K562 (cell line): ENCODE data around the gene DNASE1L1. TPM values are rescaled to one million over a fixed set of nuclear protein-coding genes. Genes with fewer than 3 reads are reported as not detected.

Experiments used
- BRD9 ChIP-seq: fragments of 450-650 bp; IDR thresholded peaks from 2 replicates; pipeline ENCODE4 v1.6.1; 2018; ENCODE audit warnings: low read depth; ENCODE audit not compliant: partially characterized antibody
- CBX3 ChIP-seq, 2 experiments: IDR thresholded peaks; 1 replicate in 1 of 2; 2 replicates in 1 of 2; pipeline ENCODE4 v1.6.1; 2012; ENCODE audit warnings: inconsistent platforms in 2 of 2, low read length in 2 of 2, borderline replicate concordance in 1 of 2, control low read depth in 1 of 2
- CREBBP ChIP-seq: IDR thresholded peaks from one replicate; pipeline ENCODE4 v1.6.1; 2012; ENCODE audit warnings: low read depth, mild to moderate bottlenecking, control low read depth, inconsistent platforms, low read length
- MAFF ChIP-seq: IDR thresholded peaks from 2 replicates; pipeline ENCODE4 v1.6.1; 2012; ENCODE audit warnings: low read length, improper control_type of control experiment
- NCOA6 ChIP-seq: fragments of 450-650 bp; IDR thresholded peaks from 2 replicates; pipeline ENCODE4 v1.6.1; 2017; ENCODE audit warnings: mild to moderate bottlenecking
- PYGO2 ChIP-seq: fragments of 450-650 bp; IDR thresholded peaks from 2 replicates; pipeline ENCODE4 v1.6.1; 2016; ENCODE audit warnings: mild to moderate bottlenecking, missing genetic modification characterization, moderate library complexity, missing compliant biosample characterization
- SRSF3 ChIP-seq: fragments of 200-400 bp; formaldehyde crosslinking; IDR thresholded peaks from 2 replicates; pipeline ENCODE4 v1.6.1; 2016; ENCODE audit warnings: mild to moderate bottlenecking, low read length, moderate library complexity; ENCODE audit not compliant: insufficient read depth
- ZBTB1 ChIP-seq: sonication (generic); formaldehyde crosslinking; IDR thresholded peaks from 2 replicates; pipeline ENCODE4 v1.8.1; 2023; ENCODE audit warnings: missing genetic modification reagents, low read depth, mild to moderate bottlenecking, borderline replicate concordance
- ZNF140 ChIP-seq: fragments of 250-450 bp; sonication (Bioruptor Pico); IDR thresholded peaks from 2 replicates; pipeline ENCODE4 v1.8.0; 2021; ENCODE audit warnings: moderate library complexity, mild to moderate bottlenecking, inconsistent platforms
- ZNF174 ChIP-seq: fragments of 250-450 bp; sonication (Bioruptor Pico); IDR thresholded peaks from 2 replicates; pipeline ENCODE4 v1.4.0; 2020; ENCODE audit warnings: mild to moderate bottlenecking
- ZNF212 ChIP-seq: fragments of 450-650 bp; formaldehyde crosslinking; IDR thresholded peaks from 2 replicates; pipeline ENCODE4 v1.4.0; 2020; ENCODE audit warnings: mild to moderate bottlenecking
- ZNF217 ChIP-seq: sonication (generic); formaldehyde crosslinking; IDR thresholded peaks from 2 replicates; pipeline ENCODE4 v1.8.0; 2022; ENCODE audit warnings: mild to moderate bottlenecking, missing genetic modification reagents
- ZSCAN29 ChIP-seq: fragments of 450-650 bp; IDR thresholded peaks from 2 replicates; pipeline ENCODE4 v1.6.1; 2017
- polyA plus RNA-seq, 8 experiments: library from polyadenylated mRNA; depleted of rRNA in 4 of 8; stranded (reverse) in 5 of 8; unstranded in 3 of 8; fragments of >200 nt; fragmentation: Nextera tagmentation in 2 of 8; fragmentation: Illumina TruSeq in 1 of 8; extraction: Ambion mirVana in 2 of 8; extraction: Trizol in 1 of 8; gene quantifications; 2 replicates each; pipeline versions ENCODE4 v1.2.1 to v1.2.3, GENCODE V29; 2011 to 2014; ENCODE audit warnings: inconsistent platforms in 1 of 8, missing spikeins in 1 of 8
- total RNA-seq, 7 experiments: library from RNA; depleted of rRNA in 6 of 7; stranded (reverse); fragments of >200 nt in 6 of 7; fragmentation: Illumina TruSeq in 2 of 7; extraction: Trizol in 2 of 7; gene quantifications; 2 replicates each; pipeline versions ENCODE4 v1.2.1 to v1.2.3, GENCODE V29; 2011 to 2021; ENCODE audit warnings: low replicate concordance in 1 of 7
- TF ChIP-seq, protein P1 (sequence below): fragments of 200-600 bp; sonication (generic); IDR thresholded peaks from one replicate; pipeline ENCODE4 v1.6.1; 2012; ENCODE audit warnings: mild to moderate bottlenecking, low read depth, low read length, inconsistent platforms
- TF ChIP-seq, protein P2 (sequence below), 2 experiments: fragments of 450-650 bp in 1 of 2; sonication (generic) in 1 of 2; formaldehyde crosslinking in 1 of 2; IDR thresholded peaks in 1 of 2; conservative IDR thresholded peaks in 1 of 2; 2 replicates each; pipeline versions ENCODE4 v1.6.1 to v1.8.1; 2016 to 2023; ENCODE audit warnings: mild to moderate bottlenecking in 2 of 2, moderate library complexity in 2 of 2, inconsistent platforms in 1 of 2, missing genetic modification reagents in 1 of 2
- TF ChIP-seq, protein P3 (sequence below): fragments of 250-450 bp; sonication (Bioruptor Pico); IDR thresholded peaks from 2 replicates; pipeline ENCODE4 v1.9.0; 2021; ENCODE audit warnings: mild to moderate bottlenecking

DNASE1L1 gene
- total and polyA plus RNA-seq, 9 of the 15 experiments (the other 6 are each of a cell fraction or from before 2014, with no cell fraction given), result 0.73 to 12.6 (median 7.9) TPM

DNA sequence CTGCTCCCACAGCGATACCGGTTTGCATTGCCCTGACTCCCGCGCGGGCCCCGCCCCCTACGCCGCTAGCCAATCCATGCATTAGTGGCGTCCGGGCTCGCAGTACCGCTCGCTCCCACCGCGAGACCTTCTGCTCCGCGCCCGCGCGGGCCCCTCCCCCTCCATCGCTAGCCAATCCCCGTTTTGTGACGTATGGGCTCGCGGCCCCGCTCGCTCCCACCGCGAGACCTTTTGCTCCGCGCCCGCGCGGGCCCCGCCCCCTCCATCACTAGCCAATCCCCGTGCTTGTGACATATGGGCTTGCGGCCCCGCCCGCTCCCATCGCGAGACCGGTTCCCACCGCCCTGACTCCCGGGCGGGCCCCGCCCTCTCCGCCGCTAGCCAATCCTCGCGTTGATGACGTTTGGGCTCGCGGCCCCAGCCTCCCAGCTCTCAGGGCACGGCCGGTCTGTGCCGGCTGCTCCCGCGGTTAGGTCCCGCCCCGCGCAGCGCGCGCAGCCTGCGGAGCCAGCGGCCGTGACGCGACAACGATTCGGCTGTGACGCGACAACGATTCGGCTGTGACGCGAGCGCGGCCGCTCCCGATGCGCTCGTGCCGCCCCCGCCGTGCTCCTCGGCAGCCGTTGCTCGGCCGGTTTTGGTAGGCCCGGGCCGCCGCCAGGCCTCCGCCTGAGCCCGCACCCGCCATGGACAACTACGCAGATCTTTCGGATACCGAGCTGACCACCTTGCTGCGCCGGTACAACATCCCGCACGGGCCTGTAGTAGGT is 30.1 kb downstream of the DNASE1L1 start, which contains the start of gene EMD (continued):
- TF ChIP-seq, protein P1, sequence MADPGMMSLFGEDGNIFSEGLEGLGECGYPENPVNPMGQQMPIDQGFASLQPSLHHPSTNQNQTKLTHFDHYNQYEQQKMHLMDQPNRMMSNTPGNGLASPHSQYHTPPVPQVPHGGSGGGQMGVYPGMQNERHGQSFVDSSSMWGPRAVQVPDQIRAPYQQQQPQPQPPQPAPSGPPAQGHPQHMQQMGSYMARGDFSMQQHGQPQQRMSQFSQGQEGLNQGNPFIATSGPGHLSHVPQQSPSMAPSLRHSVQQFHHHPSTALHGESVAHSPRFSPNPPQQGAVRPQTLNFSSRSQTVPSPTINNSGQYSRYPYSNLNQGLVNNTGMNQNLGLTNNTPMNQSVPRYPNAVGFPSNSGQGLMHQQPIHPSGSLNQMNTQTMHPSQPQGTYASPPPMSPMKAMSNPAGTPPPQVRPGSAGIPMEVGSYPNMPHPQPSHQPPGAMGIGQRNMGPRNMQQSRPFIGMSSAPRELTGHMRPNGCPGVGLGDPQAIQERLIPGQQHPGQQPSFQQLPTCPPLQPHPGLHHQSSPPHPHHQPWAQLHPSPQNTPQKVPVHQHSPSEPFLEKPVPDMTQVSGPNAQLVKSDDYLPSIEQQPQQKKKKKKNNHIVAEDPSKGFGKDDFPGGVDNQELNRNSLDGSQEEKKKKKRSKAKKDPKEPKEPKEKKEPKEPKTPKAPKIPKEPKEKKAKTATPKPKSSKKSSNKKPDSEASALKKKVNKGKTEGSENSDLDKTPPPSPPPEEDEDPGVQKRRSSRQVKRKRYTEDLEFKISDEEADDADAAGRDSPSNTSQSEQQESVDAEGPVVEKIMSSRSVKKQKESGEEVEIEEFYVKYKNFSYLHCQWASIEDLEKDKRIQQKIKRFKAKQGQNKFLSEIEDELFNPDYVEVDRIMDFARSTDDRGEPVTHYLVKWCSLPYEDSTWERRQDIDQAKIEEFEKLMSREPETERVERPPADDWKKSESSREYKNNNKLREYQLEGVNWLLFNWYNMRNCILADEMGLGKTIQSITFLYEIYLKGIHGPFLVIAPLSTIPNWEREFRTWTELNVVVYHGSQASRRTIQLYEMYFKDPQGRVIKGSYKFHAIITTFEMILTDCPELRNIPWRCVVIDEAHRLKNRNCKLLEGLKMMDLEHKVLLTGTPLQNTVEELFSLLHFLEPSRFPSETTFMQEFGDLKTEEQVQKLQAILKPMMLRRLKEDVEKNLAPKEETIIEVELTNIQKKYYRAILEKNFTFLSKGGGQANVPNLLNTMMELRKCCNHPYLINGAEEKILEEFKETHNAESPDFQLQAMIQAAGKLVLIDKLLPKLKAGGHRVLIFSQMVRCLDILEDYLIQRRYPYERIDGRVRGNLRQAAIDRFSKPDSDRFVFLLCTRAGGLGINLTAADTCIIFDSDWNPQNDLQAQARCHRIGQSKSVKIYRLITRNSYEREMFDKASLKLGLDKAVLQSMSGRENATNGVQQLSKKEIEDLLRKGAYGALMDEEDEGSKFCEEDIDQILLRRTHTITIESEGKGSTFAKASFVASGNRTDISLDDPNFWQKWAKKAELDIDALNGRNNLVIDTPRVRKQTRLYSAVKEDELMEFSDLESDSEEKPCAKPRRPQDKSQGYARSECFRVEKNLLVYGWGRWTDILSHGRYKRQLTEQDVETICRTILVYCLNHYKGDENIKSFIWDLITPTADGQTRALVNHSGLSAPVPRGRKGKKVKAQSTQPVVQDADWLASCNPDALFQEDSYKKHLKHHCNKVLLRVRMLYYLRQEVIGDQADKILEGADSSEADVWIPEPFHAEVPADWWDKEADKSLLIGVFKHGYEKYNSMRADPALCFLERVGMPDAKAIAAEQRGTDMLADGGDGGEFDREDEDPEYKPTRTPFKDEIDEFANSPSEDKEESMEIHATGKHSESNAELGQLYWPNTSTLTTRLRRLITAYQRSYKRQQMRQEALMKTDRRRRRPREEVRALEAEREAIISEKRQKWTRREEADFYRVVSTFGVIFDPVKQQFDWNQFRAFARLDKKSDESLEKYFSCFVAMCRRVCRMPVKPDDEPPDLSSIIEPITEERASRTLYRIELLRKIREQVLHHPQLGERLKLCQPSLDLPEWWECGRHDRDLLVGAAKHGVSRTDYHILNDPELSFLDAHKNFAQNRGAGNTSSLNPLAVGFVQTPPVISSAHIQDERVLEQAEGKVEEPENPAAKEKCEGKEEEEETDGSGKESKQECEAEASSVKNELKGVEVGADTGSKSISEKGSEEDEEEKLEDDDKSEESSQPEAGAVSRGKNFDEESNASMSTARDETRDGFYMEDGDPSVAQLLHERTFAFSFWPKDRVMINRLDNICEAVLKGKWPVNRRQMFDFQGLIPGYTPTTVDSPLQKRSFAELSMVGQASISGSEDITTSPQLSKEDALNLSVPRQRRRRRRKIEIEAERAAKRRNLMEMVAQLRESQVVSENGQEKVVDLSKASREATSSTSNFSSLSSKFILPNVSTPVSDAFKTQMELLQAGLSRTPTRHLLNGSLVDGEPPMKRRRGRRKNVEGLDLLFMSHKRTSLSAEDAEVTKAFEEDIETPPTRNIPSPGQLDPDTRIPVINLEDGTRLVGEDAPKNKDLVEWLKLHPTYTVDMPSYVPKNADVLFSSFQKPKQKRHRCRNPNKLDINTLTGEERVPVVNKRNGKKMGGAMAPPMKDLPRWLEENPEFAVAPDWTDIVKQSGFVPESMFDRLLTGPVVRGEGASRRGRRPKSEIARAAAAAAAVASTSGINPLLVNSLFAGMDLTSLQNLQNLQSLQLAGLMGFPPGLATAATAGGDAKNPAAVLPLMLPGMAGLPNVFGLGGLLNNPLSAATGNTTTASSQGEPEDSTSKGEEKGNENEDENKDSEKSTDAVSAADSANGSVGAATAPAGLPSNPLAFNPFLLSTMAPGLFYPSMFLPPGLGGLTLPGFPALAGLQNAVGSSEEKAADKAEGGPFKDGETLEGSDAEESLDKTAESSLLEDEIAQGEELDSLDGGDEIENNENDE, result no peak
- TF ChIP-seq ZNF212 (CRISPR knock-in tag) (no peak), ZBTB1 (no peak), CREBBP (no peak), PYGO2 (tag) (no peak), SRSF3 (no peak), ZNF140 (CRISPR knock-in tag) (no peak), BRD9 (no peak), NCOA6 (no peak), ZNF174 (CRISPR knock-in tag) (no peak), CBX3 (IDR thresholded peaks at IDR 0.05; ENCODE audit: borderline replicate concordance in 1 of 2, low read length in 2 of 2) (no peak; a peak in 1 of 3 replicates), ZSCAN29 (no peak), ZNF217 (CRISPR knock-in tag) (no peak), MAFF (peak; percentile 27; the same call in 1 of the 2 replicates)
- TF ChIP-seq, protein P2, sequence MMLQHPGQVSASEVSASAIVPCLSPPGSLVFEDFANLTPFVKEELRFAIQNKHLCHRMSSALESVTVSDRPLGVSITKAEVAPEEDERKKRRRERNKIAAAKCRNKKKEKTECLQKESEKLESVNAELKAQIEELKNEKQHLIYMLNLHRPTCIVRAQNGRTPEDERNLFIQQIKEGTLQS (IDR thresholded peaks at IDR 0.05), result no peak
- TF ChIP-seq, protein P2 (CRISPR knock-in tag; conservative IDR thresholded peaks at IDR 0.05), result no peak
- TF ChIP-seq, protein P3, sequence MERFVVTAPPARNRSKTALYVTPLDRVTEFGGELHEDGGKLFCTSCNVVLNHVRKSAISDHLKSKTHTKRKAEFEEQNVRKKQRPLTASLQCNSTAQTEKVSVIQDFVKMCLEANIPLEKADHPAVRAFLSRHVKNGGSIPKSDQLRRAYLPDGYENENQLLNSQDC (CRISPR knock-in tag), result no peak
